HepG2 (cell line): ENCODE data around the gene XRCC1. TPM values are rescaled to one million over a fixed set of nuclear protein-coding genes. Genes with fewer than 3 reads are reported as not detected.

ENCODE experiments used
- ATAC-seq: fragments of 200-7000 bp; cut with Tn5 transposase; 3 replicates; pipeline ENCODE4 v1.9.1; 2020; ENCODE audit warnings: mild to moderate bottlenecking, moderate library complexity
- BruUV-seq: library from RNA; stranded (reverse); fragments of 400-500 nt; replicated peaks from 2 replicates; lab custom pipeline; 2021; lab: Mats Ljungman, UMichigan
- CTCF ChIA-PET: fragments of 300-600 bp; formaldehyde crosslinking; extraction: SDS; loops from one replicate; lab custom pipeline; 2021; ENCODE audit warnings: low total read pairs, inconsistent platforms, low intra/inter-chr PET ratio; lab: Yijun Ruan, JAX
- POLR2A ChIA-PET: fragments of 350-600 bp; sonication (Branson Sonifier 250); formaldehyde crosslinking; loops from one replicate; lab custom pipeline; 2020; ENCODE audit warnings: antibody characterized with exemption, inconsistent platforms; lab: Yijun Ruan, JAX
- DNase-seq: peaks from one replicate; pipeline ENCODE4 v3.0.0-alpha.2; 2015; ENCODE audit warnings: low spot score
- FAIRE-seq: peaks from 3 replicates; lab custom pipeline; 2011; peaks lifted over from hg19 to GRCh38; lab: Jason Lieb, UNC
- H2AFZ ChIP-seq: one replicate; pipeline ENCODE4 v1.6.1; 2011; ENCODE audit warnings: low read length, inconsistent platforms
- H3K27ac ChIP-seq: fragments of 300-600 bp; 3 replicates; pipeline ENCODE4 v1.8.0; 2011; ENCODE audit warnings: mixed run types, mild to moderate bottlenecking, mixed read lengths, low read length, inconsistent platforms; ENCODE audit not compliant: insufficient read depth; ENCODE audit errors: extremely low read length
- H3K27me3 ChIP-seq, 2 experiments: fragments of 200-600 bp in 1 of 2; 2 replicates in 1 of 2; 3 replicates in 1 of 2; pipeline versions ENCODE4 v1.6.0 to v1.8.0; 2011; ENCODE audit warnings: low read length in 2 of 2, mild to moderate bottlenecking in 2 of 2, moderate library complexity in 2 of 2, inconsistent platforms in 1 of 2; ENCODE audit not compliant: insufficient read depth in 2 of 2, control insufficient read depth in 1 of 2
- H3K36me3 ChIP-seq, 2 experiments: fragments of 200-600 bp in 1 of 2; replicated peaks in 1 of 2; 2 replicates in 1 of 2; 3 replicates in 1 of 2; pipeline versions ENCODE4 v1.5.1 to v1.8.0; 2011; ENCODE audit warnings: low read length in 2 of 2, inconsistent platforms in 1 of 2; ENCODE audit not compliant: insufficient read depth in 2 of 2, control insufficient read depth in 1 of 2
- H3K4me1 ChIP-seq: 2 replicates; pipeline ENCODE4 v1.5.1; 2012; ENCODE audit warnings: low read length, inconsistent platforms; ENCODE audit not compliant: insufficient read depth
- H3K4me2 ChIP-seq: 2 replicates; pipeline ENCODE4 v1.6.0; 2011; ENCODE audit warnings: low read depth, low read length, inconsistent platforms
- H3K4me3 ChIP-seq, 3 experiments: fragments of 200-600 bp in 1 of 3; sonication (generic), shearing (Covaris generic) in 1 of 3; replicated peaks in 1 of 3; 2 replicates each; pipeline ENCODE4 v1.5.1; 2011 to 2016; ENCODE audit warnings: low read length in 3 of 3, inconsistent platforms in 2 of 3, low read depth in 2 of 3, mild to moderate bottlenecking in 2 of 3, control low read depth in 1 of 3, mixed read lengths in 1 of 3; ENCODE audit not compliant: insufficient read depth in 1 of 3
- H3K79me2 ChIP-seq: one replicate; pipeline ENCODE4 v1.6.1; 2011; ENCODE audit warnings: low read length, inconsistent platforms; ENCODE audit not compliant: insufficient read depth
- H3K9ac ChIP-seq: 2 replicates; pipeline ENCODE4 v1.6.0; 2011; ENCODE audit warnings: mild to moderate bottlenecking, low read depth, low read length, inconsistent platforms; ENCODE audit not compliant: insufficient read depth
- H3K9me3 ChIP-seq: 2 replicates; pipeline ENCODE4 v1.5.1; 2012; ENCODE audit warnings: mild to moderate bottlenecking, low read length
- H4K20me1 ChIP-seq: 2 replicates; pipeline ENCODE4 v1.6.0; 2011; ENCODE audit warnings: inconsistent platforms, mild to moderate bottlenecking, low read length, moderate library complexity; ENCODE audit not compliant: insufficient read depth
- RBFOX2 ChIP-seq: fragments of 200-400 bp; formaldehyde crosslinking; IDR thresholded peaks from 2 replicates; pipeline ENCODE4 v1.6.1; 2017; ENCODE audit warnings: low read depth, mild to moderate bottlenecking, low read length
- ZBTB8A ChIP-seq: sonication (generic); formaldehyde crosslinking; IDR thresholded peaks from 2 replicates; pipeline ENCODE4 v1.4.0; 2020; ENCODE audit warnings: mild to moderate bottlenecking, low read depth, missing genetic modification reagents, borderline replicate concordance
- ZFYVE20 ChIP-seq: sonication (generic); formaldehyde crosslinking; IDR thresholded peaks from 2 replicates; pipeline ENCODE4 v1.8.0; 2023; ENCODE audit warnings: low read depth, mild to moderate bottlenecking, moderate library complexity, missing genetic modification reagents, borderline replicate concordance
- ZNF138 ChIP-seq: sonication (generic); formaldehyde crosslinking; IDR thresholded peaks from 2 replicates; pipeline ENCODE4 v1.5.0; 2020; ENCODE audit warnings: mild to moderate bottlenecking, low read depth, missing genetic modification reagents
- ZNF44 ChIP-seq: sonication (generic); formaldehyde crosslinking; IDR thresholded peaks from 2 replicates; pipeline ENCODE4 v1.5.1; 2020; ENCODE audit warnings: mild to moderate bottlenecking, missing genetic modification reagents
- ZNF556 ChIP-seq: sonication (generic); formaldehyde crosslinking; IDR thresholded peaks from 2 replicates; pipeline ENCODE4 v1.4.0; 2020; ENCODE audit warnings: mild to moderate bottlenecking, missing genetic modification reagents, borderline replicate concordance
- ZNF878 ChIP-seq: sonication (generic); formaldehyde crosslinking; IDR thresholded peaks from 2 replicates; pipeline ENCODE4 v1.8.1; 2023; ENCODE audit warnings: mild to moderate bottlenecking, missing genetic modification reagents, moderate library complexity
- ZNF879 ChIP-seq: sonication (generic); formaldehyde crosslinking; IDR thresholded peaks from 2 replicates; pipeline ENCODE4 v1.8.1; 2023; ENCODE audit warnings: missing genetic modification reagents
- WGBS: methylation state at CpG from one replicate; pipeline ENCODE4 v1.1.6; 2017; ENCODE audit warnings: low lambda C conversion rate; 5-methylcytosine and 5-hydroxymethylcytosine counted together
- in situ Hi-C: cut with HindIII; loops from 2 replicates; pipeline ENCODE4 v1.10.0; 2017; ENCODE audit warnings: low pct_unique_long_range_greater_than_20kb; ENCODE audit not compliant: extremely low pct_ligation_motif_present
- intact Hi-C: fragments of 100-400 bp; cut with micrococcal nuclease; formaldehyde crosslinking; loops from one replicate; pipeline ENCODE4 v1.10.0; 2022; ENCODE audit not compliant: unreplicated experiment
- polyA plus RNA-seq, 8 experiments: library from polyadenylated mRNA; depleted of rRNA in 3 of 8; stranded (reverse) in 7 of 8; unstranded in 1 of 8; fragments of >200 nt; fragmentation: Illumina TruSeq in 4 of 8; extraction: Trizol in 4 of 8; gene quantifications; 2 replicates each; pipeline versions ENCODE4 v1.2.1 to v1.2.3, GENCODE V29; 2011 to 2016; ENCODE audit warnings: low read depth in 4 of 8, missing spikeins in 1 of 8, mixed read lengths in 1 of 8; ENCODE audit not compliant: insufficient read depth in 1 of 8
- total RNA-seq, 5 experiments: library from RNA; depleted of rRNA; stranded (reverse); fragments of >200 nt; fragmentation: Illumina TruSeq; extraction: Trizol; gene quantifications; 2 replicates each; pipeline ENCODE4 v1.2.3, GENCODE V29; 2016; ENCODE audit warnings: low read depth in 1 of 5
- TF ChIP-seq, protein P1 (sequence below): sonication (generic); formaldehyde crosslinking; IDR thresholded peaks from 2 replicates; pipeline ENCODE4 v1.4.0; 2020; ENCODE audit warnings: missing genetic modification reagents, mild to moderate bottlenecking, borderline replicate concordance
- TF ChIP-seq, protein P2 (sequence below): IDR thresholded peaks from 2 replicates; pipeline ENCODE4 v1.6.1; 2018; ENCODE audit warnings: missing genetic modification reagents
- TF ChIP-seq, protein P3 (sequence below): sonication (generic); formaldehyde crosslinking; IDR thresholded peaks from 2 replicates; pipeline ENCODE4 v1.4.0; 2020; ENCODE audit warnings: missing genetic modification reagents, borderline replicate concordance

The XRCC1 gene
- total and polyA plus RNA-seq, 2 of the 13 experiments (the other 11 are each of a cell fraction or from before 2014, with no cell fraction given): 24.7 to 26.3 TPM

DNA sequence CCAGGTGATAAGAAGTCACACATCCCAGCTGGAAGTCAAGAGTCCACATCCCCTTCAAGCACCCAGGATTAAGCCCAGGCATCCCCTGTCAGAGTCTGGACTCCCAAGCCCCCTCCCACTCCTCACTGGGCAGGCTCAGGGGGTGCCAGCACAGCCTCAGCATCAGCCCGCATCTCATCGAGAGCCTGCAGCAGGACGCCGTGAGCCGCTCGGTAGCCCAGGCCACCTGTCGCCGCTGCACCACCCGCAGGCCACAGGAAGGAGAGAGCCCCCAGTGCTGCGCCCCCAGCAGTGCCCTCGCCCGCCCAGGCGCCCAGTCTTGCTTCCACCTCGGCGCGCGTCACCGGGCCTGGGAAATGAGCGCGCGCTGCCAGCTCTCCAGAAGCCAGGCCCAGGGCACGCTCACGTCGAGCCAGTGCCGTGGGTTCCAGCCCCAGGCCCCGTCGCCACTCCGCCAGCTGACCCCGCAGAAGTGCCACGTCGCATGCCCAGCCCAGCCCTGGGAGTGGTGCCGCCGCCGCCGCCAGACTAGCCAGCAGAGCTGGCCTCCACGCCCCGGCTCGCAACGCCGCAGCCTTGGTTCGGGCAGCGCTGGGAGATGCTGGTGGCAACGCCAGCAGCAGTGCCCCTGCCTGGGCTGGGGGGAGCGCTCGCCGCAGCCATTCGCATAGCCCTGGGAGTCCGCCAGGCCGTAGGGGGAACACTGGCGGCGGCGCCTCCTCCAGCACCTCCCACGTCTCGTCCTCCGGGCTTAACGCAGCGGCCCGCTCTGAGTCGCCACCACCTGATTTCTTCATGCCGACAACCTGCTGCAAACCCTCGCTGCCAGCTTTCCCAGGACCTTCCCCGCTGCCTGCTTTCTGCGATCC, 16.8 kb upstream of the XRCC1 start:
- Histone ChIP-seq H3K9me3 (no peaks in the 10 kb centered on the region), H2AFZ (no peak overlapping the region), H3K4me1 (peaks cover 20% of the 10 kb centered on the region), H3K36me3 (peaks cover 3% of the 10 kb centered on the region in 2 experiments; a peak in 4 of 5 replicates), H3K27ac (no peak overlapping the region), H3K4me3 (no peak overlapping the region), H3K4me2 (no peak overlapping the region), H3K9ac (no peak overlapping the region)
- WGBS: 98% methylated on average over 48 of the region's 63 CpGs
- in situ Hi-C loops: no loop called here
- ATAC-seq: no peak
- ChIA-PET POLR2A (no interaction called here), CTCF (no interaction called here)
- TF ChIP-seq ZNF879 (CRISPR knock-in tag): no peak
- peak; percentile 40; the same call in 1 of the 2 replicates for TF ChIP-seq RBFOX2
- TF ChIP-seq, all 625 proteins: peak for 1
- no peak for DNase-seq
- FAIRE-seq: no peak
- Histone ChIP-seq H3K27me3 (no peaks in the 10 kb centered on the region; a peak in 1 of 5 replicates), H3K79me2 (peaks cover 13% of the 10 kb centered on the region), H4K20me1 (peaks cover 2% of the 10 kb centered on the region; the same call in 1 of the 2 replicates)
- BruUV-seq: no TSS peak
- intact Hi-C loops: loop anchor here (10.0 kb wide), 1 partner anchor 67 kb away; the partner anchor contains the start of gene ETHE1

DNA sequence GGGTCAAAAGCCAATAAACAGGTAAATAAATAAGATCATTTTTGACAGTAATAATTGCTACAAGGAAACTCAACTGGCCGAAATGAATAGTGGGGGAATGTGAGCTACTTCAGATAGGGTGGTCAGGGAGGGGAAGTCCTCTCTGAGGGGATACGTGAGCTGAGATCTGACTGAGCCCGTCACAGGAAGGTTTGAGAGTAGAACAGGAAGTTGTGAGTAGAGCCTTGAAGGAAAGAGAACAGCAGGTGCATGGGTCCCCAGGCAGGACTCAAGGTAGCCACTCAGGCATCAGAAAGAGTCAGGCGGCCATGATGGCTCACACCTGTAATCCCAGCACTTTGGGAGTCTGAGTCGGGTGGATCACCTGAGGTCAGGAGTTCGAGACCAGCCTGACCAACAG, 14.4 kb upstream of the XRCC1 start:
- no peak overlapping the region for H2AFZ ChIP-seq
- H3K9ac ChIP-seq: no peak overlapping the region
- POLR2A ChIA-PET: no interaction called here
- peaks cover 4% of the 10 kb centered on the region for H3K79me2 ChIP-seq
- CTCF ChIA-PET: no interaction called here
- H3K4me2 ChIP-seq: no peak overlapping the region
- peaks cover 2% of the 10 kb centered on the region; the same call in 1 of the 2 replicates for H4K20me1 ChIP-seq
- intact Hi-C loops: loop anchor here (10.0 kb wide), 1 partner anchor 65 kb away; the partner anchor contains the start of gene ETHE1
- no peak overlapping the region for H3K4me3 ChIP-seq
- ATAC-seq (no peak), DNase-seq (no peak), FAIRE-seq (no peak)
- H3K36me3 ChIP-seq: peaks cover 3% of the 10 kb centered on the region in 2 experiments; a peak in 4 of 5 replicates
- H3K27me3 ChIP-seq: no peaks in the 10 kb centered on the region
- no peaks in the 10 kb centered on the region for H3K9me3 ChIP-seq
- in situ Hi-C loops: no loop called here
- H3K27ac ChIP-seq: no peak overlapping the region
- BruUV-seq: no TSS peak
- peaks cover 23% of the 10 kb centered on the region for H3K4me1 ChIP-seq
- WGBS: 95% methylated on average over 6 of the region's 6 CpGs
- TF ChIP-seq ZNF556 (CRISPR knock-in tag): no peak
- TF ChIP-seq ZNF44: no peak
- TF ChIP-seq, protein P1, sequence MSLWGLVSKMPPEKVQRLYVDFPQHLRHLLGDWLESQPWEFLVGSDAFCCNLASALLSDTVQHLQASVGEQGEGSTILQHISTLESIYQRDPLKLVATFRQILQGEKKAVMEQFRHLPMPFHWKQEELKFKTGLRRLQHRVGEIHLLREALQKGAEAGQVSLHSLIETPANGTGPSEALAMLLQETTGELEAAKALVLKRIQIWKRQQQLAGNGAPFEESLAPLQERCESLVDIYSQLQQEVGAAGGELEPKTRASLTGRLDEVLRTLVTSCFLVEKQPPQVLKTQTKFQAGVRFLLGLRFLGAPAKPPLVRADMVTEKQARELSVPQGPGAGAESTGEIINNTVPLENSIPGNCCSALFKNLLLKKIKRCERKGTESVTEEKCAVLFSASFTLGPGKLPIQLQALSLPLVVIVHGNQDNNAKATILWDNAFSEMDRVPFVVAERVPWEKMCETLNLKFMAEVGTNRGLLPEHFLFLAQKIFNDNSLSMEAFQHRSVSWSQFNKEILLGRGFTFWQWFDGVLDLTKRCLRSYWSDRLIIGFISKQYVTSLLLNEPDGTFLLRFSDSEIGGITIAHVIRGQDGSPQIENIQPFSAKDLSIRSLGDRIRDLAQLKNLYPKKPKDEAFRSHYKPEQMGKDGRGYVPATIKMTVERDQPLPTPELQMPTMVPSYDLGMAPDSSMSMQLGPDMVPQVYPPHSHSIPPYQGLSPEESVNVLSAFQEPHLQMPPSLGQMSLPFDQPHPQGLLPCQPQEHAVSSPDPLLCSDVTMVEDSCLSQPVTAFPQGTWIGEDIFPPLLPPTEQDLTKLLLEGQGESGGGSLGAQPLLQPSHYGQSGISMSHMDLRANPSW (CRISPR knock-in tag): no peak
- TF ChIP-seq, protein P2, sequence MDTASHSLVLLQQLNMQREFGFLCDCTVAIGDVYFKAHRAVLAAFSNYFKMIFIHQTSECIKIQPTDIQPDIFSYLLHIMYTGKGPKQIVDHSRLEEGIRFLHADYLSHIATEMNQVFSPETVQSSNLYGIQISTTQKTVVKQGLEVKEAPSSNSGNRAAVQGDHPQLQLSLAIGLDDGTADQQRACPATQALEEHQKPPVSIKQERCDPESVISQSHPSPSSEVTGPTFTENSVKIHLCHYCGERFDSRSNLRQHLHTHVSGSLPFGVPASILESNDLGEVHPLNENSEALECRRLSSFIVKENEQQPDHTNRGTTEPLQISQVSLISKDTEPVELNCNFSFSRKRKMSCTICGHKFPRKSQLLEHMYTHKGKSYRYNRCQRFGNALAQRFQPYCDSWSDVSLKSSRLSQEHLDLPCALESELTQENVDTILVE (CRISPR knock-in tag): no peak
- no peak for TF ChIP-seq ZBTB8A (CRISPR knock-in tag)
- TF ChIP-seq, protein P3, sequence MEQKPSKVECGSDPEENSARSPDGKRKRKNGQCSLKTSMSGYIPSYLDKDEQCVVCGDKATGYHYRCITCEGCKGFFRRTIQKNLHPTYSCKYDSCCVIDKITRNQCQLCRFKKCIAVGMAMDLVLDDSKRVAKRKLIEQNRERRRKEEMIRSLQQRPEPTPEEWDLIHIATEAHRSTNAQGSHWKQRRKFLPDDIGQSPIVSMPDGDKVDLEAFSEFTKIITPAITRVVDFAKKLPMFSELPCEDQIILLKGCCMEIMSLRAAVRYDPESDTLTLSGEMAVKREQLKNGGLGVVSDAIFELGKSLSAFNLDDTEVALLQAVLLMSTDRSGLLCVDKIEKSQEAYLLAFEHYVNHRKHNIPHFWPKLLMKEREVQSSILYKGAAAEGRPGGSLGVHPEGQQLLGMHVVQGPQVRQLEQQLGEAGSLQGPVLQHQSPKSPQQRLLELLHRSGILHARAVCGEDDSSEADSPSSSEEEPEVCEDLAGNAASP (CRISPR knock-in tag): no peak
- no peak for TF ChIP-seq ZNF138 (CRISPR knock-in tag)
- TF ChIP-seq ZFYVE20 (CRISPR knock-in tag): no peak
- no peak for TF ChIP-seq ZNF878 (CRISPR knock-in tag)
